ENCODE data around the gene CYB5RL.

GRCh38 chr1:54244655-54245054, 44.8 kb upstream of the CYB5RL start:
- no peak for TF ChIP-seq CTCF (IDR thresholded peaks at IDR 0.05)
- no peak for TF ChIP-seq POLR2A (IDR thresholded peaks at IDR 0.05)

Data from esophagus squamous epithelium (tissue), 4 donors.